ENCODE results near the gene DDIT3.
"Not testable (repeated sequence)": the region's sequence is repeated elsewhere in the genome, so short reads cannot be mapped to it uniquely, and the experiment has no call there.

The DDIT3 gene

GRCh38 chr12:57512665-57513064, 7.6 kb downstream of the DDIT3 start:
- no peak for TF ChIP-seq CTCF (IDR thresholded peaks at IDR 0.05; ENCODE audit: insufficient read depth, low read depth, low read length, missing control alignments)
- no peak overlapping the region for H3K4me3 ChIP-seq (ENCODE audit: low read length)
- no peak for DNase-seq (ENCODE audit: low read depth)

- H3K4me3 ChIP-seq (ENCODE audit: low read length): no peak overlapping the region
- no peak for DNase-seq (ENCODE audit: low read depth)
- no peak for TF ChIP-seq CTCF (IDR thresholded peaks at IDR 0.05; ENCODE audit: insufficient read depth, low read depth, low read length, missing control alignments)
Observed at GRCh38 chr12:57511588-57512325, 8.6 kb downstream of the DDIT3 start.

- DNase-seq (ENCODE audit: low read depth): no peak
- no peak overlapping the region for H3K4me3 ChIP-seq (ENCODE audit: low read length)
- TF ChIP-seq CTCF (IDR thresholded peaks at IDR 0.05; ENCODE audit: insufficient read depth, low read depth, low read length, missing control alignments): no peak
Observed at GRCh38 chr12:57511161-57511560, 9.2 kb downstream of the DDIT3 start.

GRCh38 chr12:57507796-57508195, 12.5 kb downstream of the DDIT3 start:
- not testable (repeated sequence) for DNase-seq (ENCODE audit: low read depth)

GRCh38 chr12:57506541-57506940, 13.8 kb downstream of the DDIT3 start:
- DNase-seq (ENCODE audit: low read depth); H3K4me3 ChIP-seq (ENCODE audit: low read length): not testable (repeated sequence)

More at GRCh38 chr12:57507796-57508195, 12.5 kb downstream of the DDIT3 start:
- not testable (repeated sequence) for H3K4me3 ChIP-seq (ENCODE audit: low read length)

GRCh38 chr12:57502311-57502969, 17.9 kb downstream of the DDIT3 start:
- DNase-seq (ENCODE audit: low read depth); H3K4me3 ChIP-seq (ENCODE audit: low read length): not testable (repeated sequence)

- no peak for DNase-seq (ENCODE audit: low read depth)
- TF ChIP-seq CTCF (IDR thresholded peaks at IDR 0.05; ENCODE audit: insufficient read depth, low read depth, low read length, missing control alignments): no peak
- H3K4me3 ChIP-seq (ENCODE audit: low read length): no peak overlapping the region
Observed at GRCh38 chr12:57500213-57500612, 20.1 kb downstream of the DDIT3 start.

GRCh38 chr12:57498571-57498970, 21.7 kb downstream of the DDIT3 start:
- TF ChIP-seq CTCF (IDR thresholded peaks at IDR 0.05; ENCODE audit: insufficient read depth, low read depth, low read length, missing control alignments): no peak
- DNase-seq (ENCODE audit: low read depth): no peak
- H3K4me3 ChIP-seq (ENCODE audit: low read length): no peak overlapping the region
